Measurements from ENCODE around the gene OTOA.

GRCh38 chr16:21656795-21657768 lies 6.7 kb upstream of the OTOA start:
- no peak for TF ChIP-seq POLR2A (IDR thresholded peaks at IDR 0.05; ENCODE audit: low read length)
- TF ChIP-seq PBX3 (IDR thresholded peaks at IDR 0.05): no peak
- no peak for TF ChIP-seq USF2 (IDR thresholded peaks at IDR 0.05)
- peak; percentile 95 for TF ChIP-seq CTCF (IDR thresholded peaks at IDR 0.05)
- no peak for TF ChIP-seq HDAC2 (IDR thresholded peaks at IDR 0.05)
- TF ChIP-seq RNF2 (IDR thresholded peaks at IDR 0.05; ENCODE audit: borderline replicate concordance, low read depth): no peak
- TF ChIP-seq JUN (IDR thresholded peaks at IDR 0.05): no peak
- TF ChIP-seq RCOR1 (IDR thresholded peaks at IDR 0.05; ENCODE audit: low read depth, low read length): no peak
- TF ChIP-seq MAFK (IDR thresholded peaks at IDR 0.05; ENCODE audit: partially characterized antibody): no peak
- no peak for TF ChIP-seq ELK1 (IDR thresholded peaks at IDR 0.05; ENCODE audit: low read depth, low read length)
- TF ChIP-seq SMC3 (IDR thresholded peaks at IDR 0.05): peak; percentile 67
- no peak for TF ChIP-seq JUNB (IDR thresholded peaks at IDR 0.05)
- no peak for TF ChIP-seq E2F6 (IDR thresholded peaks at IDR 0.05; ENCODE audit: borderline replicate concordance, low read depth)

Measured in A549 (cell line).